IMR-90 (cell line): ENCODE measurements around the gene TTC1. TPM values are rescaled to one million over a fixed set of nuclear protein-coding genes. Genes with fewer than 3 reads are reported as not detected.

Source experiments
- ATAC-seq: fragments of 200-7000 bp; cut with Tn5 transposase; 2 replicates; pipeline ENCODE4 v1.9.1; 2020; ENCODE audit warnings: low read depth, mild to moderate bottlenecking, moderate library complexity
- BruUV-seq: library from RNA; stranded (reverse); fragments of 400-500 nt; replicated peaks from 2 replicates; lab custom pipeline; 2021; lab: Mats Ljungman, UMichigan
- CTCF ChIA-PET: fragments of 300-600 bp; formaldehyde crosslinking; extraction: SDS; loops from one replicate; lab custom pipeline; 2021; ENCODE audit warnings: antibody characterized with exemption; lab: Yijun Ruan, JAX
- POLR2A ChIA-PET: fragments of 300-600 bp; sonication (Branson Sonifier 250); formaldehyde crosslinking; loops from one replicate; lab custom pipeline; 2022; ENCODE audit warnings: antibody characterized with exemption; ENCODE audit not compliant: unreplicated experiment; lab: Charles Lee
- DNase-seq: peaks from one replicate; pipeline ENCODE4 v3.0.0; 2013
- H2AFZ ChIP-seq: replicated peaks from 2 replicates; pipeline ENCODE3; 2013; ENCODE audit warnings: low read length, mild to moderate bottlenecking; ENCODE audit not compliant: poor library complexity
- H2AK5ac ChIP-seq: 2 replicates; pipeline ENCODE4 v1.6.1; 2013; ENCODE audit warnings: low read depth, low read length, inconsistent platforms
- H2AK9ac ChIP-seq: replicated peaks from 2 replicates; pipeline ENCODE3; 2013; ENCODE audit warnings: mild to moderate bottlenecking, low read depth, low read length, moderate library complexity; ENCODE audit not compliant: poor library complexity
- H2BK120ac ChIP-seq: 2 replicates; pipeline ENCODE4 v1.6.1; 2013; ENCODE audit warnings: low read depth, low read length, inconsistent platforms
- H2BK15ac ChIP-seq: 3 replicates; pipeline ENCODE4 v1.6.1; 2013; ENCODE audit warnings: low read depth, low read length, inconsistent platforms
- H2BK20ac ChIP-seq: 2 replicates; pipeline ENCODE4 v1.6.1; 2013; ENCODE audit warnings: low read depth, mild to moderate bottlenecking, inconsistent platforms, low read length, moderate library complexity
- H2BK5ac ChIP-seq: 2 replicates; pipeline ENCODE4 v1.6.1; 2013; ENCODE audit warnings: mild to moderate bottlenecking, low read depth, low read length, inconsistent platforms; ENCODE audit not compliant: poor library complexity, severe bottlenecking
- H3K14ac ChIP-seq: replicated peaks from 2 replicates; pipeline ENCODE4 v1.6.1; 2013; ENCODE audit warnings: low read depth, low read length, inconsistent platforms
- H3K18ac ChIP-seq: 2 replicates; pipeline ENCODE4 v1.6.1; 2013; ENCODE audit warnings: low read depth, low read length, control low read depth
- H3K23ac ChIP-seq: 2 replicates; pipeline ENCODE4 v1.6.1; 2013; ENCODE audit warnings: low read depth, low read length, inconsistent platforms
- H3K27ac ChIP-seq: 2 replicates; pipeline ENCODE4 v1.5.1; 2013; ENCODE audit warnings: mild to moderate bottlenecking, control low read depth, low read length; ENCODE audit not compliant: insufficient read depth
- H3K27me3 ChIP-seq: 2 replicates; pipeline ENCODE4 v1.6.1; 2013; ENCODE audit warnings: low read length; ENCODE audit not compliant: control insufficient read depth, insufficient read depth
- H3K36me3 ChIP-seq: 2 replicates; pipeline ENCODE4 v1.6.1; 2013; ENCODE audit warnings: low read length, mixed read lengths; ENCODE audit not compliant: control insufficient read depth, insufficient read depth
- H3K4ac ChIP-seq: 2 replicates; pipeline ENCODE4 v1.6.1; 2013; ENCODE audit warnings: low read depth, low read length, inconsistent platforms
- H3K4me1 ChIP-seq: 2 replicates; pipeline ENCODE4 v1.6.1; 2013; ENCODE audit warnings: low read length, mixed read lengths; ENCODE audit not compliant: control insufficient read depth, insufficient read depth
- H3K4me2 ChIP-seq: 2 replicates; pipeline ENCODE4 v1.6.1; 2013; ENCODE audit warnings: low read depth, mild to moderate bottlenecking, control low read depth, low read length, moderate library complexity
- H3K4me3 ChIP-seq: 2 replicates; pipeline ENCODE4 v1.5.1; 2013; ENCODE audit warnings: low read depth, mild to moderate bottlenecking, control low read depth, low read length, moderate library complexity; ENCODE audit not compliant: insufficient read depth
- H3K56ac ChIP-seq: 2 replicates; pipeline ENCODE4 v1.6.1; 2013; ENCODE audit warnings: low read length, inconsistent platforms; ENCODE audit not compliant: insufficient read depth; ENCODE audit errors: extremely low read depth
- H3K79me1 ChIP-seq, 2 experiments: 2 replicates each; pipeline ENCODE4 v1.6.1; 2013; ENCODE audit warnings: low read length in 2 of 2, inconsistent platforms in 1 of 2, low read depth in 1 of 2
- H3K9ac ChIP-seq: 2 replicates; pipeline ENCODE4 v1.6.1; 2013; ENCODE audit warnings: low read depth, low read length, control low read depth
- H3K9me1 ChIP-seq: 2 replicates; pipeline ENCODE4 v1.6.1; 2013; ENCODE audit warnings: low read length, inconsistent platforms; ENCODE audit not compliant: insufficient read depth
- H3K9me3 ChIP-seq: 2 replicates; pipeline ENCODE4 v1.6.1; 2013; ENCODE audit warnings: low read length; ENCODE audit not compliant: control insufficient read depth, insufficient read depth
- H4K20me1 ChIP-seq: 2 replicates; pipeline ENCODE4 v1.6.1; 2013; ENCODE audit warnings: low read length, inconsistent platforms; ENCODE audit not compliant: insufficient read depth
- H4K5ac ChIP-seq: 2 replicates; pipeline ENCODE4 v1.6.1; 2013; ENCODE audit warnings: mild to moderate bottlenecking, low read depth, low read length, control low read depth
- H4K8ac ChIP-seq, 2 experiments: 2 replicates each; pipeline ENCODE4 v1.6.1; 2013; ENCODE audit warnings: low read depth in 2 of 2, low read length in 2 of 2, control low read depth in 1 of 2, inconsistent platforms in 1 of 2
- H4K91ac ChIP-seq: 2 replicates; pipeline ENCODE4 v1.6.1; 2013; ENCODE audit warnings: low read depth, low read length, inconsistent platforms; ENCODE audit not compliant: insufficient read depth
- BHLHE40 ChIP-seq: fragments of 150-350 bp; IDR thresholded peaks from 2 replicates; pipeline ENCODE4 v1.6.1; 2016; ENCODE audit warnings: mild to moderate bottlenecking, low read depth, low read length
- CEBPB ChIP-seq: IDR thresholded peaks from 2 replicates; pipeline ENCODE4 v1.6.1; 2012; ENCODE audit warnings: low read depth, low read length, improper control_type of control experiment
- CHD1 ChIP-seq: IDR thresholded peaks from 2 replicates; pipeline ENCODE4 v1.6.1; 2012; ENCODE audit warnings: low read depth, low read length, improper control_type of control experiment
- CTCF ChIP-seq: conservative IDR thresholded peaks from 2 replicates; pipeline ENCODE4 v1.5.1; 2012; ENCODE audit warnings: mild to moderate bottlenecking, low read depth, low read length, improper control_type of control experiment
- ELK1 ChIP-seq: fragments of 150-350 bp; IDR thresholded peaks from 2 replicates; pipeline ENCODE4 v1.6.1; 2016; ENCODE audit warnings: low read depth, mild to moderate bottlenecking, low read length, moderate library complexity, borderline replicate concordance
- FOS ChIP-seq: fragments of 150-350 bp; IDR thresholded peaks from 2 replicates; pipeline ENCODE4 v1.6.1; 2016; ENCODE audit warnings: low read depth, low read length
- MAFK ChIP-seq: IDR thresholded peaks from 2 replicates; pipeline ENCODE4 v1.6.1; 2012; ENCODE audit warnings: low read depth, low read length, improper control_type of control experiment
- MAZ ChIP-seq: IDR thresholded peaks from 2 replicates; pipeline ENCODE4 v1.6.1; 2012; ENCODE audit warnings: low read depth, mild to moderate bottlenecking, low read length, improper control_type of control experiment, moderate library complexity, borderline replicate concordance
- MXI1 ChIP-seq: IDR thresholded peaks from 2 replicates; pipeline ENCODE4 v1.6.1; 2012; ENCODE audit warnings: low read depth, mild to moderate bottlenecking, low read length, moderate library complexity, borderline replicate concordance
- NFE2L2 ChIP-seq: fragments of 150-350 bp; IDR thresholded peaks from 2 replicates; pipeline ENCODE4 v1.6.1; 2016; ENCODE audit warnings: low read depth, mild to moderate bottlenecking, low read length
- POLR2A ChIP-seq: IDR thresholded peaks from 2 replicates; pipeline ENCODE4 v1.6.1; 2012; ENCODE audit warnings: mild to moderate bottlenecking, low read depth, low read length
- RAD21 ChIP-seq: IDR thresholded peaks from 2 replicates; pipeline ENCODE4 v1.6.1; 2012; ENCODE audit warnings: low read length, improper control_type of control experiment
- RCOR1 ChIP-seq: IDR thresholded peaks from 2 replicates; pipeline ENCODE4 v1.6.1; 2012; ENCODE audit warnings: mild to moderate bottlenecking, low read length, improper control_type of control experiment; ENCODE audit not compliant: insufficient replicate concordance
- RFX5 ChIP-seq: IDR thresholded peaks from 2 replicates; pipeline ENCODE4 v1.8.0; 2012; ENCODE audit warnings: low read depth, mild to moderate bottlenecking, low read length, moderate library complexity
- SMC3 ChIP-seq: fragments of 150-350 bp; IDR thresholded peaks from 2 replicates; pipeline ENCODE4 v1.6.1; 2016; ENCODE audit warnings: low read depth, mild to moderate bottlenecking, antibody characterized with exemption, low read length, moderate library complexity
- WGBS, 2 experiments: methylation state at CpG; one replicate each; pipeline versions ENCODE4 v1.1.5 to v1.1.7; 2013; ENCODE audit warnings: missing lambda C conversion rate in 2 of 2; ENCODE audit not compliant: insufficient read length in 1 of 2; ENCODE audit errors: extremely low coverage in 2 of 2; 5-methylcytosine and 5-hydroxymethylcytosine counted together
- dilution Hi-C: fragments of 300-500 bp; cut with HindIII; formaldehyde crosslinking; loops from one replicate; pipeline ENCODE4 v1.14.3; 2018; ENCODE audit warnings: low sequenced_read_pairs; ENCODE audit not compliant: unreplicated experiment
- in situ Hi-C: fragments of 300-500 bp; cut with MboI; formaldehyde crosslinking; loops from 3 replicates; pipeline ENCODE4 v1.14.3; 2019; ENCODE audit warnings: low sequenced_read_pairs, inconsistent platforms, mixed read lengths
- intact Hi-C: fragments of 100-400 bp; cut with micrococcal nuclease; formaldehyde crosslinking; loops from 2 replicates; pipeline ENCODE4 v1.10.0; 2022
- polyA plus RNA-seq, 3 experiments: library from polyadenylated mRNA; depleted of rRNA; stranded (reverse); fragments of >200 nt; gene quantifications; 2 replicates each; pipeline ENCODE4 v1.2.3, GENCODE V29; 2012; ENCODE audit warnings: low replicate concordance in 1 of 3
- total RNA-seq: library from RNA; depleted of rRNA; stranded (reverse); fragments of >200 nt; gene quantifications from 2 replicates; pipeline ENCODE4 v1.2.3, GENCODE V29; 2012
- TF ChIP-seq, protein P1 (sequence below): fragments of 150-350 bp; IDR thresholded peaks from 2 replicates; pipeline ENCODE4 v1.6.1; 2017; ENCODE audit warnings: mild to moderate bottlenecking, antibody characterized with exemption, low read length, low read depth

Gene TTC1
- total and polyA plus RNA-seq, 2 of the 4 experiments (the other 2 are of a cell fraction) = 23.1 to 41.1 TPM

DNA sequence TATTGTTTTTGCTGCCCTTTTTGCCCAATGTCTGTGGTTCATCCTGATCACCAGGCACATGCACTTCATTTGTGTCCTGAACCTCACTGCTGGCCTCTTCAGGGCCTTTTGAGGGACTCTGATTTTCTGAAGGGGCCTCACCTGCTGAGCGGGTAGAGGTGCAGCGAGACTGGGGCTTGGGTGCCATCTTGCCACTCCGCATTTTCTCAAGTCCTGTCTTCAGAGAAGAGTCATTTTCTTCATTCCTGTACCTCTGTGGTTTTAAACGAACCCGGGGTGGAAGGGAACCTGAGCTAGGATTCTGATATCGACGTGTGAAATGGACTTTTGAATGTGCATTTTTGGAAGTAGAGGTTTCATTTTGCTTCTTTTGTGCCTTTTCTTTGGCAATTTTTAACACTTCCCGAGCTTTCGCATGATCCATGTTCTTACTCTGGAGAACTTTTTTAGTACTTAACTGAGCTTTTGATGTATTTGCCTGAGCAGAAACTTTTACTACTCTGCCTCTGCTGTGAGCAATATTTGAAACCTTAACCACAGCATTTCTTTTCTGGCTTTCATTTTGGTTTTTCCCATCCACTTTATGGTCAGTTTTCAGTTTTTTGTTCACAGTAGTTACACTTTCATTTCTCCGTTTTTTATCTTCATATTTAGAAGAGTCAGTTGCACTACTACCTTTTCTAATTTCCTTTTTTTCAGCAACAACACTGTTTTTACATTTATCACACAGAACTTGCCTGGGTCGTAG is 84.2 kb downstream of the TTC1 start:
- Histone ChIP-seq H3K56ac (no peak overlapping the region), H3K9me3 (no peaks in the 10 kb centered on the region), H2BK120ac (no peak overlapping the region), H3K36me3 (peaks cover 12% of the 10 kb centered on the region), H3K79me1 (peaks cover 25 to 45% of the 10 kb centered on the region in 2 experiments), H2AK9ac (no peak overlapping the region), H2BK5ac (no peak overlapping the region), H3K4me2 (no peak overlapping the region), H4K5ac (no peak overlapping the region), H3K9me1 (no peaks in the 10 kb centered on the region; the same call in 1 of the 2 replicates), H3K4me3 (no peak overlapping the region), H2BK15ac (no peak overlapping the region), H3K9ac (no peak overlapping the region), H4K8ac (no peak overlapping the region), H3K27ac (no peak overlapping the region), H3K23ac (peak overlapping the region; percentile 8; the same call in 1 of the 2 replicates), H4K91ac (no peak overlapping the region), H2AFZ (no peak overlapping the region), H3K18ac (no peak overlapping the region), H3K4me1 (peaks cover 3% of the 10 kb centered on the region), H2BK20ac (no peak overlapping the region), H3K4ac (no peak overlapping the region), H3K14ac (no peak overlapping the region), H3K27me3 (no peaks in the 10 kb centered on the region), H2AK5ac (no peak overlapping the region), H4K20me1 (no peaks in the 10 kb centered on the region)
- CTCF ChIA-PET = no interaction called here
- intact Hi-C loops = no loop called here
- DNase-seq (no peak), ATAC-seq (no peak)
- dilution Hi-C loops = no loop called here
- no peak for TF ChIP-seq MAZ
- no peak for TF ChIP-seq RFX5
- TF ChIP-seq NFE2L2 = no peak
- no peak for TF ChIP-seq SMC3
- no peak for TF ChIP-seq RCOR1
- TF ChIP-seq, protein P1, sequence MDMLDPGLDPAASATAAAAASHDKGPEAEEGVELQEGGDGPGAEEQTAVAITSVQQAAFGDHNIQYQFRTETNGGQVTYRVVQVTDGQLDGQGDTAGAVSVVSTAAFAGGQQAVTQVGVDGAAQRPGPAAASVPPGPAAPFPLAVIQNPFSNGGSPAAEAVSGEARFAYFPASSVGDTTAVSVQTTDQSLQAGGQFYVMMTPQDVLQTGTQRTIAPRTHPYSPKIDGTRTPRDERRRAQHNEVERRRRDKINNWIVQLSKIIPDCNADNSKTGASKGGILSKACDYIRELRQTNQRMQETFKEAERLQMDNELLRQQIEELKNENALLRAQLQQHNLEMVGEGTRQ = no peak
- no peak for TF ChIP-seq RAD21
- TF ChIP-seq CEBPB = no peak
- TF ChIP-seq MXI1 = no peak
- no peak for TF ChIP-seq FOS
- TF ChIP-seq CTCF = no peak
- TF ChIP-seq MAFK = no peak
- no peak for TF ChIP-seq ELK1
- TF ChIP-seq CHD1 = no peak
- TF ChIP-seq POLR2A = no peak
- no peak for TF ChIP-seq BHLHE40
- POLR2A ChIA-PET = no interaction called here
- in situ Hi-C loops = no loop called here
- WGBS, 2 experiments = 100% methylated on average over 2 of the region's 11 CpGs; no CpG with 5 or more reads in 1 of the 2 experiments
- BruUV-seq = no TSS peak
